ENCODE results near the gene FAR2.

FAR2 gene

GRCh38 chr12:29223956-29224543 is 75.0 kb downstream of the FAR2 start:
- Histone ChIP-seq H3K4me3 (ENCODE audit: low read depth, low read length) (no peak overlapping the region), H2AK5ac (ENCODE audit: low read length) (no peak overlapping the region), H2BK5ac (ENCODE audit: low read depth, low read length, poor library complexity) (no peak overlapping the region), H4K91ac (ENCODE audit: low read depth, low read length) (no peak overlapping the region), H4K8ac (ENCODE audit: low read depth, low read length) (no peak overlapping the region), H3K27me3 (ENCODE audit: insufficient read depth, low read length) (no peaks in the 10 kb centered on the region), H3K9me3 (ENCODE audit: insufficient read depth, low read depth, low read length) (no peaks in the 10 kb centered on the region), H3K9ac (ENCODE audit: low read length) (no peak overlapping the region), H2BK12ac (ENCODE audit: low read length) (no peak overlapping the region), H3K23ac (ENCODE audit: low read length) (no peak overlapping the region), H3K27ac (ENCODE audit: low read depth, low read length) (no peak overlapping the region), H3K18ac (ENCODE audit: low read length) (no peak overlapping the region), H3K14ac (ENCODE audit: low read length) (no peak overlapping the region), H3K36me3 (ENCODE audit: control insufficient read depth in 1 of 2, insufficient read depth in 2 of 2, low read length in 2 of 2) (no peaks in the 10 kb centered on the region), H2BK120ac (ENCODE audit: insufficient read depth, low read length, poor library complexity) (no peak overlapping the region), H3K79me1 (ENCODE audit: low read length) (no peaks in the 10 kb centered on the region), H3K4me2 (ENCODE audit: low read length) (no peak overlapping the region), H3K4ac (ENCODE audit: low read depth, low read length) (no peak overlapping the region), H3K4me1 (ENCODE audit: control insufficient read depth in 1 of 2, insufficient read depth in 2 of 2, low read length in 2 of 2) (peaks cover 0 to 3% of the 10 kb centered on the region in 2 experiments), H4K12ac (ENCODE audit: low read depth, low read length) (no peak overlapping the region), H2AFZ (ENCODE audit: insufficient read depth, low read length, poor library complexity) (no peak overlapping the region), H3K79me2 (ENCODE audit: control insufficient read depth, insufficient read depth, low read length, poor library complexity) (peaks cover 2% of the 10 kb centered on the region)
- DNase-seq, result no peak
- WGBS (ENCODE audit: extremely low coverage, insufficient coverage, insufficient read length), result no CpG with 5 or more reads among the region's 2 CpGs

GRCh38 chr12:29224572-29224971 is 75.5 kb downstream of the FAR2 start:
- H2BK120ac ChIP-seq (ENCODE audit: insufficient read depth, low read length, poor library complexity), result no peak overlapping the region

GRCh38 chr12:29225834-29226233 is 76.8 kb downstream of the FAR2 start:
- WGBS (ENCODE audit: extremely low coverage, insufficient coverage, insufficient read length), result no CpG with 5 or more reads among the region's 2 CpGs
- H3K18ac ChIP-seq (ENCODE audit: low read length), result no peak overlapping the region
- H4K8ac ChIP-seq (ENCODE audit: low read depth, low read length), result no peak overlapping the region
- H3K4me2 ChIP-seq (ENCODE audit: low read length), result no peak overlapping the region
- peaks cover 2% of the 10 kb centered on the region for H3K79me2 ChIP-seq (ENCODE audit: control insufficient read depth, insufficient read depth, low read length, poor library complexity)
- peaks cover under 1 to 3% of the 10 kb centered on the region in 2 experiments for H3K4me1 ChIP-seq (ENCODE audit: control insufficient read depth in 1 of 2, insufficient read depth in 2 of 2, low read length in 2 of 2)
- H2AFZ ChIP-seq (ENCODE audit: insufficient read depth, low read length, poor library complexity), result no peak overlapping the region
- H3K4ac ChIP-seq (ENCODE audit: low read depth, low read length), result no peak overlapping the region
- H3K4me3 ChIP-seq (ENCODE audit: low read depth, low read length), result no peak overlapping the region
- peak; percentile 36 to 89 for DNase-seq
- H3K27me3 ChIP-seq (ENCODE audit: insufficient read depth, low read length), result no peaks in the 10 kb centered on the region
- H3K23ac ChIP-seq (ENCODE audit: low read length), result no peak overlapping the region
- no peak overlapping the region for H3K9ac ChIP-seq (ENCODE audit: low read length)
- H4K12ac ChIP-seq (ENCODE audit: low read depth, low read length), result no peak overlapping the region
- H2BK120ac ChIP-seq (ENCODE audit: insufficient read depth, low read length, poor library complexity), result no peak overlapping the region
- H4K91ac ChIP-seq (ENCODE audit: low read depth, low read length), result no peak overlapping the region
- no peaks in the 10 kb centered on the region for H3K79me1 ChIP-seq (ENCODE audit: low read length)
- no peak overlapping the region for H2AK5ac ChIP-seq (ENCODE audit: low read length)
- H2BK12ac ChIP-seq (ENCODE audit: low read length), result no peak overlapping the region
- no peak overlapping the region for H3K27ac ChIP-seq (ENCODE audit: low read depth, low read length)
- peaks cover 2% of the 10 kb centered on the region for H3K9me3 ChIP-seq (ENCODE audit: insufficient read depth, low read depth, low read length)
- peaks cover 0 to 2% of the 10 kb centered on the region in 2 experiments for H3K36me3 ChIP-seq (ENCODE audit: control insufficient read depth in 1 of 2, insufficient read depth in 2 of 2, low read length in 2 of 2)
- no peak overlapping the region for H3K14ac ChIP-seq (ENCODE audit: low read length)
- no peak overlapping the region for H2BK5ac ChIP-seq (ENCODE audit: low read depth, low read length, poor library complexity)

More at GRCh38 chr12:29224572-29224971, 75.5 kb downstream of the FAR2 start:
- no peak overlapping the region for H3K4me2 ChIP-seq (ENCODE audit: low read length)
- peak; percentile 28 to 83 for DNase-seq
- H2AK5ac ChIP-seq (ENCODE audit: low read length), result no peak overlapping the region
- no peak overlapping the region for H4K91ac ChIP-seq (ENCODE audit: low read depth, low read length)
- no peaks in the 10 kb centered on the region for H3K79me1 ChIP-seq (ENCODE audit: low read length)
- H3K79me2 ChIP-seq (ENCODE audit: control insufficient read depth, insufficient read depth, low read length, poor library complexity), result peaks cover 2% of the 10 kb centered on the region
- no peaks in the 10 kb centered on the region for H3K27me3 ChIP-seq (ENCODE audit: insufficient read depth, low read length)
- no peaks in the 10 kb centered on the region for H3K9me3 ChIP-seq (ENCODE audit: insufficient read depth, low read depth, low read length)
- no peak overlapping the region for H2BK12ac ChIP-seq (ENCODE audit: low read length)
- H4K8ac ChIP-seq (ENCODE audit: low read depth, low read length), result no peak overlapping the region
- no peak overlapping the region for H2BK5ac ChIP-seq (ENCODE audit: low read depth, low read length, poor library complexity)
- H3K4me3 ChIP-seq (ENCODE audit: low read depth, low read length), result no peak overlapping the region
- no peak overlapping the region for H3K14ac ChIP-seq (ENCODE audit: low read length)
- H3K9ac ChIP-seq (ENCODE audit: low read length), result no peak overlapping the region
- H3K23ac ChIP-seq (ENCODE audit: low read length), result no peak overlapping the region
- no peak overlapping the region for H2AFZ ChIP-seq (ENCODE audit: insufficient read depth, low read length, poor library complexity)
- no CpG with 5 or more reads among the region's 4 CpGs for WGBS (ENCODE audit: extremely low coverage, insufficient coverage, insufficient read length)
- H3K4me1 ChIP-seq (ENCODE audit: control insufficient read depth in 1 of 2, insufficient read depth in 2 of 2, low read length in 2 of 2), result peaks cover 0 to 3% of the 10 kb centered on the region in 2 experiments
- no peak overlapping the region for H3K18ac ChIP-seq (ENCODE audit: low read length)
- no peak overlapping the region for H3K4ac ChIP-seq (ENCODE audit: low read depth, low read length)
- no peaks in the 10 kb centered on the region for H3K36me3 ChIP-seq (ENCODE audit: control insufficient read depth in 1 of 2, insufficient read depth in 2 of 2, low read length in 2 of 2)
- no peak overlapping the region for H3K27ac ChIP-seq (ENCODE audit: low read depth, low read length)
- no peak overlapping the region for H4K12ac ChIP-seq (ENCODE audit: low read depth, low read length)

GRCh38 chr12:29226616-29227015 is 77.5 kb downstream of the FAR2 start:
- Histone ChIP-seq H3K79me2 (ENCODE audit: control insufficient read depth, insufficient read depth, low read length, poor library complexity) (peaks cover 2% of the 10 kb centered on the region), H3K9me3 (ENCODE audit: insufficient read depth, low read depth, low read length) (peaks cover 2% of the 10 kb centered on the region), H3K23ac (ENCODE audit: low read length) (no peak overlapping the region), H3K4me3 (ENCODE audit: low read depth, low read length) (no peak overlapping the region), H4K91ac (ENCODE audit: low read depth, low read length) (no peak overlapping the region), H3K36me3 (ENCODE audit: control insufficient read depth in 1 of 2, insufficient read depth in 2 of 2, low read length in 2 of 2) (peaks cover 0 to 2% of the 10 kb centered on the region in 2 experiments), H3K18ac (ENCODE audit: low read length) (no peak overlapping the region), H3K27me3 (ENCODE audit: insufficient read depth, low read length) (no peaks in the 10 kb centered on the region), H2AFZ (ENCODE audit: insufficient read depth, low read length, poor library complexity) (no peak overlapping the region), H4K8ac (ENCODE audit: low read depth, low read length) (no peak overlapping the region), H3K9ac (ENCODE audit: low read length) (no peak overlapping the region), H2BK12ac (ENCODE audit: low read length) (no peak overlapping the region), H2BK5ac (ENCODE audit: low read depth, low read length, poor library complexity) (no peak overlapping the region), H3K79me1 (ENCODE audit: low read length) (no peaks in the 10 kb centered on the region), H3K27ac (ENCODE audit: low read depth, low read length) (no peak overlapping the region), H3K4me2 (ENCODE audit: low read length) (no peak overlapping the region), H2AK5ac (ENCODE audit: low read length) (no peak overlapping the region), H3K4ac (ENCODE audit: low read depth, low read length) (no peak overlapping the region), H2BK120ac (ENCODE audit: insufficient read depth, low read length, poor library complexity) (no peak overlapping the region), H3K14ac (ENCODE audit: low read length) (no peak overlapping the region), H3K4me1 (ENCODE audit: control insufficient read depth in 1 of 2, insufficient read depth in 2 of 2, low read length in 2 of 2) (peaks cover 4 to 7% of the 10 kb centered on the region in 2 experiments), H4K12ac (ENCODE audit: low read depth, low read length) (no peak overlapping the region)
- DNase-seq, result peak; percentile 19 to 88
